ENCODE data around the gene ST6GALNAC3. TPM values are rescaled to one million over a fixed set of nuclear protein-coding genes. Genes with fewer than 3 reads are reported as not detected.

ST6GALNAC3 gene
- total RNA-seq, 1 experiment from 2014 or later, result 2.2 TPM

DNA sequence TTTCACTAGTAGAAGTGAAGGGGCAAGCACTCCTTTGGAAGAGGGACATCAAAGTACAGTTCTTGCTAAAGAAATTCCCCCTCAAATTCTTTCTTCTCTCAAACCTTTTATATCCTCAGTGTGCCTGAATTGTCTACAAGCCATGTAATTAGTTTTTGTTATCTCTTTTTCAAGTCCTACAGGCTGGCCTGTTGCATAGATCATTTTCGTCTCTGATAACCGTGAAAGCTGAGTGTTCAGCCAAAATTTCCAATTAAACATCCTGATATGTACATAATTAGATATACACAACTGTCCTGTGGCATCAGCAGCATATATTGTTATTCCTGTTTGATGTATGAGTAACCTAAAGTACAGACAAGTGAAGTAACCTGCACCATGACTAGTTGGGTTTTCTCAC is 417.2 kb downstream of the ST6GALNAC3 start:
- Histone ChIP-seq H3K9ac (ENCODE audit: low read length) (no peak overlapping the region), H3K4me3 (replicated peaks in 1 of 2; ENCODE audit: low read depth in 1 of 2, low read length in 2 of 2) (no peak overlapping the region), H3K27ac (ENCODE audit: low read depth, low read length) (no peak overlapping the region), H4K20me1 (ENCODE audit: insufficient read depth) (no peaks in the 10 kb centered on the region), H3K36me3 (ENCODE audit: control insufficient read depth in 1 of 2, insufficient read depth in 2 of 2, low read length in 2 of 2) (no peaks in the 10 kb centered on the region), H3K4me2 (ENCODE audit: low read length) (no peak overlapping the region), H3K4me1 (ENCODE audit: control insufficient read depth in 1 of 2, insufficient read depth in 2 of 2, low read length in 2 of 2) (no peaks in the 10 kb centered on the region), H3K79me2 (ENCODE audit: insufficient read depth, low read length) (no peaks in the 10 kb centered on the region), H3K9me2 (ENCODE audit: insufficient read depth) (no peaks in the 10 kb centered on the region), H2AFZ (ENCODE audit: low read depth, low read length, poor library complexity, severe bottlenecking) (no peak overlapping the region), H3K27me3 (ENCODE audit: insufficient read depth, low read length) (no peaks in the 10 kb centered on the region), H3K9me3 (ENCODE audit: control insufficient read depth in 1 of 2, insufficient read depth in 1 of 2, low read depth in 1 of 2, low read length in 2 of 2) (no peaks in the 10 kb centered on the region)
- CTCF ChIA-PET, result no interaction called here
- intact Hi-C loops (cut with micrococcal nuclease), result no loop called here
- TF ChIP-seq ELF1 (IDR thresholded peaks at IDR 0.05; ENCODE audit: borderline replicate concordance, low read depth) (no peak), EZH2 (IDR thresholded peaks at IDR 0.05) (no peak), EZH2phosphoT487 (IDR thresholded peaks at IDR 0.05; ENCODE audit: borderline replicate concordance) (no peak), CBX3 (IDR thresholded peaks at IDR 0.05; ENCODE audit: low read depth) (no peak), ZFX (IDR thresholded peaks at IDR 0.05) (no peak), SIN3A (IDR thresholded peaks at IDR 0.05; ENCODE audit: low read depth) (no peak), EGR1 (IDR thresholded peaks at IDR 0.05; ENCODE audit: low read depth) (no peak), YY1 (IDR thresholded peaks at IDR 0.05; ENCODE audit: extremely low read depth, insufficient replicate concordance, low read depth, low read length) (no peak), ZNF274 (IDR thresholded peaks at IDR 0.05; ENCODE audit: low read depth, low read length) (no peak), POLR2AphosphoS5 (IDR thresholded peaks at IDR 0.05; ENCODE audit: low read depth, low read length) (no peak), RAD21 (IDR thresholded peaks at IDR 0.05; ENCODE audit: low read depth) (no peak), TCF7L2 (IDR thresholded peaks at IDR 0.05; ENCODE audit: borderline replicate concordance, extremely low read depth, insufficient read depth, insufficient read length) (no peak), SRF (IDR thresholded peaks at IDR 0.05; ENCODE audit: low read depth) (no peak), CEBPB (IDR thresholded peaks at IDR 0.05; ENCODE audit: low read depth) (no peak), SP1 (IDR thresholded peaks at IDR 0.05; ENCODE audit: low read depth) (no peak), POLR2A (IDR thresholded peaks at IDR 0.05; ENCODE audit: borderline replicate concordance, extremely low read depth, insufficient read depth, insufficient read length) (no peak)
- TF ChIP-seq, protein P1, sequence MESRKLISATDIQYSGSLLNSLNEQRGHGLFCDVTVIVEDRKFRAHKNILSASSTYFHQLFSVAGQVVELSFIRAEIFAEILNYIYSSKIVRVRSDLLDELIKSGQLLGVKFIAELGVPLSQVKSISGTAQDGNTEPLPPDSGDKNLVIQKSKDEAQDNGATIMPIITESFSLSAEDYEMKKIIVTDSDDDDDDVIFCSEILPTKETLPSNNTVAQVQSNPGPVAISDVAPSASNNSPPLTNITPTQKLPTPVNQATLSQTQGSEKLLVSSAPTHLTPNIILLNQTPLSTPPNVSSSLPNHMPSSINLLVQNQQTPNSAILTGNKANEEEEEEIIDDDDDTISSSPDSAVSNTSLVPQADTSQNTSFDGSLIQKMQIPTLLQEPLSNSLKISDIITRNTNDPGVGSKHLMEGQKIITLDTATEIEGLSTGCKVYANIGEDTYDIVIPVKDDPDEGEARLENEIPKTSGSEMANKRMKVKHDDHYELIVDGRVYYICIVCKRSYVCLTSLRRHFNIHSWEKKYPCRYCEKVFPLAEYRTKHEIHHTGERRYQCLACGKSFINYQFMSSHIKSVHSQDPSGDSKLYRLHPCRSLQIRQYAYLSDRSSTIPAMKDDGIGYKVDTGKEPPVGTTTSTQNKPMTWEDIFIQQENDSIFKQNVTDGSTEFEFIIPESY (IDR thresholded peaks at IDR 0.05; ENCODE audit: extremely low read depth, insufficient replicate concordance, low read length), result no peak
- TF ChIP-seq, protein P2, sequence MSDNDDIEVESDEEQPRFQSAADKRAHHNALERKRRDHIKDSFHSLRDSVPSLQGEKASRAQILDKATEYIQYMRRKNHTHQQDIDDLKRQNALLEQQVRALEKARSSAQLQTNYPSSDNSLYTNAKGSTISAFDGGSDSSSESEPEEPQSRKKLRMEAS (IDR thresholded peaks at IDR 0.05), result no peak
- TF ChIP-seq, protein P3, sequence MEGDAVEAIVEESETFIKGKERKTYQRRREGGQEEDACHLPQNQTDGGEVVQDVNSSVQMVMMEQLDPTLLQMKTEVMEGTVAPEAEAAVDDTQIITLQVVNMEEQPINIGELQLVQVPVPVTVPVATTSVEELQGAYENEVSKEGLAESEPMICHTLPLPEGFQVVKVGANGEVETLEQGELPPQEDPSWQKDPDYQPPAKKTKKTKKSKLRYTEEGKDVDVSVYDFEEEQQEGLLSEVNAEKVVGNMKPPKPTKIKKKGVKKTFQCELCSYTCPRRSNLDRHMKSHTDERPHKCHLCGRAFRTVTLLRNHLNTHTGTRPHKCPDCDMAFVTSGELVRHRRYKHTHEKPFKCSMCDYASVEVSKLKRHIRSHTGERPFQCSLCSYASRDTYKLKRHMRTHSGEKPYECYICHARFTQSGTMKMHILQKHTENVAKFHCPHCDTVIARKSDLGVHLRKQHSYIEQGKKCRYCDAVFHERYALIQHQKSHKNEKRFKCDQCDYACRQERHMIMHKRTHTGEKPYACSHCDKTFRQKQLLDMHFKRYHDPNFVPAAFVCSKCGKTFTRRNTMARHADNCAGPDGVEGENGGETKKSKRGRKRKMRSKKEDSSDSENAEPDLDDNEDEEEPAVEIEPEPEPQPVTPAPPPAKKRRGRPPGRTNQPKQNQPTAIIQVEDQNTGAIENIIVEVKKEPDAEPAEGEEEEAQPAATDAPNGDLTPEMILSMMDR (IDR thresholded peaks at IDR 0.05 in 2 of 3, conservative IDR thresholded peaks at IDR 0.05 in 1 of 3; ENCODE audit: borderline replicate concordance in 1 of 3, insufficient read depth in 1 of 3, low read depth in 2 of 3, low read length in 2 of 3), result no peak
- TF ChIP-seq, protein P4, sequence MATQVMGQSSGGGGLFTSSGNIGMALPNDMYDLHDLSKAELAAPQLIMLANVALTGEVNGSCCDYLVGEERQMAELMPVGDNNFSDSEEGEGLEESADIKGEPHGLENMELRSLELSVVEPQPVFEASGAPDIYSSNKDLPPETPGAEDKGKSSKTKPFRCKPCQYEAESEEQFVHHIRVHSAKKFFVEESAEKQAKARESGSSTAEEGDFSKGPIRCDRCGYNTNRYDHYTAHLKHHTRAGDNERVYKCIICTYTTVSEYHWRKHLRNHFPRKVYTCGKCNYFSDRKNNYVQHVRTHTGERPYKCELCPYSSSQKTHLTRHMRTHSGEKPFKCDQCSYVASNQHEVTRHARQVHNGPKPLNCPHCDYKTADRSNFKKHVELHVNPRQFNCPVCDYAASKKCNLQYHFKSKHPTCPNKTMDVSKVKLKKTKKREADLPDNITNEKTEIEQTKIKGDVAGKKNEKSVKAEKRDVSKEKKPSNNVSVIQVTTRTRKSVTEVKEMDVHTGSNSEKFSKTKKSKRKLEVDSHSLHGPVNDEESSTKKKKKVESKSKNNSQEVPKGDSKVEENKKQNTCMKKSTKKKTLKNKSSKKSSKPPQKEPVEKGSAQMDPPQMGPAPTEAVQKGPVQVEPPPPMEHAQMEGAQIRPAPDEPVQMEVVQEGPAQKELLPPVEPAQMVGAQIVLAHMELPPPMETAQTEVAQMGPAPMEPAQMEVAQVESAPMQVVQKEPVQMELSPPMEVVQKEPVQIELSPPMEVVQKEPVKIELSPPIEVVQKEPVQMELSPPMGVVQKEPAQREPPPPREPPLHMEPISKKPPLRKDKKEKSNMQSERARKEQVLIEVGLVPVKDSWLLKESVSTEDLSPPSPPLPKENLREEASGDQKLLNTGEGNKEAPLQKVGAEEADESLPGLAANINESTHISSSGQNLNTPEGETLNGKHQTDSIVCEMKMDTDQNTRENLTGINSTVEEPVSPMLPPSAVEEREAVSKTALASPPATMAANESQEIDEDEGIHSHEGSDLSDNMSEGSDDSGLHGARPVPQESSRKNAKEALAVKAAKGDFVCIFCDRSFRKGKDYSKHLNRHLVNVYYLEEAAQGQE (IDR thresholded peaks at IDR 0.05; ENCODE audit: low read depth), result no peak
- DNase-seq (ENCODE audit: low read depth, low spot score) (no peak), ATAC-seq (no peak)
- no TSS peak for BruUV-seq (replicated peaks)
- POLR2A ChIA-PET, result no interaction called here
- RAD21 ChIA-PET (ENCODE audit: low non-redundant PET in 1 of 2, low total read pairs in 2 of 2, uncharacterized antibody in 2 of 2, unreplicated experiment in 2 of 2), result no interaction called here

Data from HCT116 (cell line).